Measurements from ENCODE around the gene EEF2K.

GRCh38 chr16:22323173-22323958, 117.3 kb downstream of the EEF2K start:
- TF ChIP-seq, protein P1, sequence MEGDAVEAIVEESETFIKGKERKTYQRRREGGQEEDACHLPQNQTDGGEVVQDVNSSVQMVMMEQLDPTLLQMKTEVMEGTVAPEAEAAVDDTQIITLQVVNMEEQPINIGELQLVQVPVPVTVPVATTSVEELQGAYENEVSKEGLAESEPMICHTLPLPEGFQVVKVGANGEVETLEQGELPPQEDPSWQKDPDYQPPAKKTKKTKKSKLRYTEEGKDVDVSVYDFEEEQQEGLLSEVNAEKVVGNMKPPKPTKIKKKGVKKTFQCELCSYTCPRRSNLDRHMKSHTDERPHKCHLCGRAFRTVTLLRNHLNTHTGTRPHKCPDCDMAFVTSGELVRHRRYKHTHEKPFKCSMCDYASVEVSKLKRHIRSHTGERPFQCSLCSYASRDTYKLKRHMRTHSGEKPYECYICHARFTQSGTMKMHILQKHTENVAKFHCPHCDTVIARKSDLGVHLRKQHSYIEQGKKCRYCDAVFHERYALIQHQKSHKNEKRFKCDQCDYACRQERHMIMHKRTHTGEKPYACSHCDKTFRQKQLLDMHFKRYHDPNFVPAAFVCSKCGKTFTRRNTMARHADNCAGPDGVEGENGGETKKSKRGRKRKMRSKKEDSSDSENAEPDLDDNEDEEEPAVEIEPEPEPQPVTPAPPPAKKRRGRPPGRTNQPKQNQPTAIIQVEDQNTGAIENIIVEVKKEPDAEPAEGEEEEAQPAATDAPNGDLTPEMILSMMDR (IDR thresholded peaks at IDR 0.05) = no peak
- TF ChIP-seq EZH2 (IDR thresholded peaks at IDR 0.05; ENCODE audit: borderline replicate concordance, insufficient read depth, low read depth, low read length, poor library complexity, severe bottlenecking) = no peak
